Astrocyte (in vitro differentiated cells and primary cell): ENCODE data around the gene MTCH1. TPM values are rescaled to one million over a fixed set of nuclear protein-coding genes. Genes with fewer than 3 reads are reported as not detected.
A peak's percentile ranks its signal among the peaks of the same experiment; 100 is the strongest.

Experiments
- DNase-seq: peaks from one replicate; pipeline ENCODE4 v3.0.0-alpha.2; 2010; ENCODE audit warnings: low read depth
- FAIRE-seq: peaks from 2 replicates; lab custom pipeline; 2011; peaks lifted over from hg19 to GRCh38; lab: Jason Lieb, UNC
- H2AFZ ChIP-seq: 2 replicates; pipeline ENCODE4 v1.6.0; 2012; ENCODE audit warnings: low read depth, low read length, inconsistent platforms
- H3K27ac ChIP-seq: 2 replicates; pipeline ENCODE4 v1.5.1; 2011; ENCODE audit warnings: low read depth, low read length, inconsistent platforms
- H3K27me3 ChIP-seq: 2 replicates; pipeline ENCODE4 v1.6.0; 2011; ENCODE audit warnings: low read length, inconsistent platforms; ENCODE audit not compliant: insufficient read depth
- H3K36me3 ChIP-seq: 2 replicates; pipeline ENCODE4 v1.5.1; 2011; ENCODE audit warnings: low read length, inconsistent platforms; ENCODE audit not compliant: insufficient read depth
- H3K4me1 ChIP-seq: 2 replicates; pipeline ENCODE4 v1.5.1; 2011; ENCODE audit warnings: low read length, inconsistent platforms; ENCODE audit not compliant: insufficient read depth
- H3K4me2 ChIP-seq: 2 replicates; pipeline ENCODE4 v1.6.0; 2012; ENCODE audit warnings: low read length, inconsistent platforms
- H3K4me3 ChIP-seq: 2 replicates; pipeline ENCODE4 v1.5.1; 2011; ENCODE audit warnings: low read depth, mild to moderate bottlenecking, low read length, inconsistent platforms; ENCODE audit not compliant: insufficient read depth
- H3K79me2 ChIP-seq: 2 replicates; pipeline ENCODE4 v1.6.0; 2012; ENCODE audit warnings: mild to moderate bottlenecking, low read length, inconsistent platforms; ENCODE audit not compliant: insufficient read depth
- H3K9ac ChIP-seq: 2 replicates; pipeline ENCODE4 v1.6.0; 2012; ENCODE audit warnings: mild to moderate bottlenecking, low read length, inconsistent platforms
- H3K9me3 ChIP-seq: 2 replicates; pipeline ENCODE4 v1.5.1; 2012; ENCODE audit warnings: low read depth, mild to moderate bottlenecking, low read length, inconsistent platforms; ENCODE audit not compliant: insufficient read depth
- H4K20me1 ChIP-seq: 2 replicates; pipeline ENCODE4 v1.6.0; 2012; ENCODE audit warnings: low read length, inconsistent platforms; ENCODE audit not compliant: insufficient read depth
- H3K27ac Mint-ChIP-seq: one replicate; pipeline ENCODE4 v1.8.0; 2021; ENCODE audit warnings: mild to moderate bottlenecking, mixed read lengths; ENCODE audit not compliant: unreplicated experiment
- H3K27me3 Mint-ChIP-seq: one replicate; pipeline ENCODE4 v1.8.0; 2021; ENCODE audit warnings: low read depth, mixed read lengths; ENCODE audit not compliant: unreplicated experiment
- H3K36me3 Mint-ChIP-seq: one replicate; pipeline ENCODE4 v1.8.0; 2021; ENCODE audit warnings: low read depth, mixed read lengths; ENCODE audit not compliant: unreplicated experiment
- H3K4me1 Mint-ChIP-seq: one replicate; pipeline ENCODE4 v1.8.0; 2021; ENCODE audit warnings: low read depth, mixed read lengths; ENCODE audit not compliant: unreplicated experiment
- H3K4me3 Mint-ChIP-seq: one replicate; pipeline ENCODE4 v1.8.0; 2021; ENCODE audit warnings: mild to moderate bottlenecking, moderate library complexity, mixed read lengths; ENCODE audit not compliant: unreplicated experiment
- H3K9me3 Mint-ChIP-seq: one replicate; pipeline ENCODE4 v1.8.0; 2021; ENCODE audit warnings: mild to moderate bottlenecking, mixed read lengths; ENCODE audit not compliant: unreplicated experiment
- EZH2 ChIP-seq: IDR thresholded peaks from 2 replicates; pipeline ENCODE4 v1.6.1; 2012; ENCODE audit warnings: mild to moderate bottlenecking, low read length, inconsistent platforms; ENCODE audit not compliant: insufficient read depth
- total RNA-seq: library from RNA; stranded (reverse); gene quantifications from 2 replicates; pipeline ENCODE4 v1.2.1, GENCODE V29; 2021
- TF ChIP-seq, protein P1 (sequence below): IDR thresholded peaks from 2 replicates; pipeline ENCODE4 v1.5.1; 2011; ENCODE audit warnings: low read depth, mild to moderate bottlenecking, inconsistent platforms, low read length, moderate library complexity; ENCODE audit not compliant: insufficient read depth

MTCH1 gene
- total RNA-seq, 1 donor from 2014 or later: 311 TPM

DNA sequence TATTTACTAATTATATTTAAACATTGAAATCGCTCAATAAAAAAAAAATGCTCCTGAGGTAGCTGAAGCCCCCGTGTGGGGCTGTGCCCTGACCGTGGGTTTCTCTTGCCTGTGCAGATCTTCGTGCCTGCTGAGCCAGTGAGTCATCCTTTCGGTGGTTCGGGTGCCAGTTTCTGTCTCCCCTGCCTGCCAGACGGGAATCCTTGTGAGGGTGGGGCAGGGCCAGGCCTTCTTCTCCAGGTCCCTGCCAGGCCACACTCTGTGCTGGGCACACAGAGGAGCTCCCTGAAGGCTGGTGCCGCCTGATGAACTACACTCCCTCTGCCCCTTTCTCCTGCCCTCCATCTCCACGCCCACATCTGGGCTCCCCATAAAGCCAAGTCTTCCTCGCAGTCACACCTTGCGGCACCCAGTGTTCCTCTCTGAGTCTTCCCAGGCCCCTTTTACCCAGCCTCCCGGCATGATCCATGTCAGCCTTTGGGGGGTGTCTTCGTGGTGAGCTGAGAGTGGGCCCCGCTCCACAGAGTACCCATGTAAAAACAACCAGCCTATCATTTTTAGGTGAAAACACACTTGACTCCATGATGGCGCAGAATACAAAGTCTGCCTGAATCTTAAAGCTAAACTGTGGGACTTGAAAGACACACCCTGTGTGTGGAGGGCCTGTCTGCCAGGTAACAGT is 38.8 kb upstream of the MTCH1 start:
- no peak for DNase-seq
- Histone ChIP-seq H3K36me3 (no peaks in the 10 kb centered on the region), H3K27me3 (no peaks in the 10 kb centered on the region), H2AFZ (no peak overlapping the region), H3K4me1 (peaks cover 4% of the 10 kb centered on the region), H3K4me3 (no peak overlapping the region), H3K9ac (no peak overlapping the region), H3K4me2 (peak overlapping the region; percentile 15), H3K27ac (no peak overlapping the region), H4K20me1 (no peaks in the 10 kb centered on the region), H3K9me3 (no peaks in the 10 kb centered on the region), H3K79me2 (no peaks in the 10 kb centered on the region)
- TF ChIP-seq EZH2: no peak
- TF ChIP-seq, protein P1, sequence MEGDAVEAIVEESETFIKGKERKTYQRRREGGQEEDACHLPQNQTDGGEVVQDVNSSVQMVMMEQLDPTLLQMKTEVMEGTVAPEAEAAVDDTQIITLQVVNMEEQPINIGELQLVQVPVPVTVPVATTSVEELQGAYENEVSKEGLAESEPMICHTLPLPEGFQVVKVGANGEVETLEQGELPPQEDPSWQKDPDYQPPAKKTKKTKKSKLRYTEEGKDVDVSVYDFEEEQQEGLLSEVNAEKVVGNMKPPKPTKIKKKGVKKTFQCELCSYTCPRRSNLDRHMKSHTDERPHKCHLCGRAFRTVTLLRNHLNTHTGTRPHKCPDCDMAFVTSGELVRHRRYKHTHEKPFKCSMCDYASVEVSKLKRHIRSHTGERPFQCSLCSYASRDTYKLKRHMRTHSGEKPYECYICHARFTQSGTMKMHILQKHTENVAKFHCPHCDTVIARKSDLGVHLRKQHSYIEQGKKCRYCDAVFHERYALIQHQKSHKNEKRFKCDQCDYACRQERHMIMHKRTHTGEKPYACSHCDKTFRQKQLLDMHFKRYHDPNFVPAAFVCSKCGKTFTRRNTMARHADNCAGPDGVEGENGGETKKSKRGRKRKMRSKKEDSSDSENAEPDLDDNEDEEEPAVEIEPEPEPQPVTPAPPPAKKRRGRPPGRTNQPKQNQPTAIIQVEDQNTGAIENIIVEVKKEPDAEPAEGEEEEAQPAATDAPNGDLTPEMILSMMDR: no peak
- no peak for FAIRE-seq
- H3K27ac Mint-ChIP-seq: no peak overlapping the region
- peaks cover 9% of the 10 kb centered on the region for H3K27me3 Mint-ChIP-seq
- peaks cover 2% of the 10 kb centered on the region for H3K9me3 Mint-ChIP-seq
- H3K4me3 Mint-ChIP-seq: no peak overlapping the region
- peaks cover 11% of the 10 kb centered on the region for H3K4me1 Mint-ChIP-seq
- no peaks in the 10 kb centered on the region for H3K36me3 Mint-ChIP-seq

DNA sequence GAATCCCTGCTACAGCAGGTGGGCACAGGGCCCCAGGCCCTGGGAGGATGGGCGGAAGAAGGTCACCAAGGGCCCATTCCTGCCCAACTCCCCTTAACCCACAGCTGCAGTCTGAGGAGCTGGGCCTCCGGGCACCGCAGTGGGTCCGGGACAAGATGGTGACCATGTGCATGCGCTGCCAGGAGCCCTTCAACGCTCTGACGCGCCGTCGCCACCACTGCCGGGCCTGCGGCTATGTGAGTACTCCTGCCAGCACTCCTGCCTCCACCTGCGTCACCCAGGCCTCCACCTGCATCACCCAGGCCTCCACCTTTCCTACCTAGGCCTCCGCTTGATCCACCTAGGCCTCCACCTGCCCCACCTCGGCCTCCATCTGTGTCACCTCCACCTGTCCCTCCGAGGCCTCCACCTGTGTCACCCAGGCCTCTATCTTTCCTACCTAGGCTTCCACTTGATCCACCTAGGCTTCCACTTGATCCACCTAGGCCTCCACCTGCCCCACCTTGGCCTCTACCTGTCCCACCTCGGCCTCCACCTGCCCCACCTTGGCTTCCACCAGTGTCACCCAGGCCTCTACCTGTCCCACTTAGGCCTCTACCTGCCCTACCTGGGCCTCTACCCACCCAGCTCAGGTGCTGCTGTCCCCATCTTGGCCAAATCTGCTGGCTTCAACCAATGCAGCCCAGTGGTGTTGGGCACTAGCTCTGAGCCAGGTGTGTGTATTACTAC is 36.3 kb upstream of the MTCH1 start:
- no peak overlapping the region for H3K27ac Mint-ChIP-seq
- H3K79me2 ChIP-seq: no peaks in the 10 kb centered on the region
- no peak for DNase-seq
- FAIRE-seq: no peak
- TF ChIP-seq, protein P1: no peak
- TF ChIP-seq EZH2: no peak
- H3K4me2 ChIP-seq: no peak overlapping the region
- no peak overlapping the region for H3K27ac ChIP-seq
- peaks cover 15% of the 10 kb centered on the region for H3K4me1 Mint-ChIP-seq
- H3K4me3 ChIP-seq: no peak overlapping the region
- no peaks in the 10 kb centered on the region for H3K9me3 Mint-ChIP-seq
- H3K36me3 ChIP-seq: no peaks in the 10 kb centered on the region
- no peak overlapping the region for H3K9ac ChIP-seq
- H3K27me3 Mint-ChIP-seq: peaks cover 12% of the 10 kb centered on the region
- H2AFZ ChIP-seq: no peak overlapping the region
- H3K4me1 ChIP-seq: peaks cover 11% of the 10 kb centered on the region
- H3K36me3 Mint-ChIP-seq: peaks cover 3% of the 10 kb centered on the region
- H3K27me3 ChIP-seq: no peaks in the 10 kb centered on the region
- no peaks in the 10 kb centered on the region for H3K9me3 ChIP-seq
- H4K20me1 ChIP-seq: no peaks in the 10 kb centered on the region
- H3K4me3 Mint-ChIP-seq: no peak overlapping the region
